OCI-LY1 (cell line): ENCODE measurements around the gene ITGA5.

ENCODE experiments used
- H2AFZ ChIP-seq: fragments of 200-600 bp; sonication (generic), shearing (Covaris generic); 2 replicates; pipeline ENCODE4 v1.6.0; 2014; ENCODE audit warnings: antibody characterized with exemption, mild to moderate bottlenecking, low read length
- H3F3A ChIP-seq: fragments of 200-600 bp; sonication (generic), shearing (Covaris generic); 2 replicates; pipeline ENCODE4 v1.6.0; 2014; ENCODE audit warnings: mild to moderate bottlenecking, antibody characterized with exemption, low read length, moderate library complexity; ENCODE audit not compliant: insufficient read depth
- H3K27ac ChIP-seq: fragments of 200-600 bp; sonication (generic); 2 replicates; pipeline ENCODE4 v1.5.1; 2014; ENCODE audit warnings: low read length, mixed run types, mild to moderate bottlenecking, low read depth; ENCODE audit not compliant: poor library complexity, severe bottlenecking
- H3K27me3 ChIP-seq: fragments of 200-600 bp; sonication (generic); 2 replicates; pipeline ENCODE4 v1.6.0; 2014; ENCODE audit warnings: antibody characterized with exemption, mild to moderate bottlenecking, low read length, moderate library complexity; ENCODE audit not compliant: insufficient read depth
- H3K36me3 ChIP-seq: fragments of 200-600 bp; sonication (generic); 2 replicates; pipeline ENCODE4 v1.6.1; 2014; ENCODE audit warnings: mild to moderate bottlenecking, antibody characterized with exemption, low read length, moderate library complexity, mixed read lengths; ENCODE audit not compliant: insufficient read depth
- H3K4me1 ChIP-seq: fragments of 200-600 bp; sonication (generic); 2 replicates; pipeline ENCODE4 v1.5.1; 2014; ENCODE audit warnings: mild to moderate bottlenecking, low read length, moderate library complexity; ENCODE audit not compliant: insufficient read depth, severe bottlenecking
- H3K4me2 ChIP-seq: fragments of 200-600 bp; sonication (generic), shearing (Covaris generic); 2 replicates; pipeline ENCODE4 v1.6.1; 2014; ENCODE audit warnings: low read length
- H3K4me3 ChIP-seq: fragments of 200-600 bp; sonication (generic); 2 replicates; pipeline ENCODE4 v1.5.1; 2014; ENCODE audit warnings: low read length, low read depth, mild to moderate bottlenecking, mixed read lengths; ENCODE audit not compliant: poor library complexity, severe bottlenecking
- H3K79me2 ChIP-seq: fragments of 200-600 bp; shearing (Covaris generic); 2 replicates; pipeline ENCODE4 v1.6.1; 2016; ENCODE audit warnings: mixed run types, low read length, mixed read lengths; ENCODE audit not compliant: insufficient read depth
- H3K9ac ChIP-seq: fragments of 200-600 bp; sonication (generic), shearing (Covaris generic); 2 replicates; pipeline ENCODE4 v1.6.1; 2014; ENCODE audit warnings: mild to moderate bottlenecking, low read length, mixed read lengths
- H3K9me2 ChIP-seq: fragments of 200-600 bp; sonication (generic), shearing (Covaris generic); 2 replicates; pipeline ENCODE4 v1.6.1; 2014; ENCODE audit warnings: low read depth, mild to moderate bottlenecking, low read length, mixed read lengths
- H3K9me3 ChIP-seq: fragments of 200-600 bp; shearing (Covaris generic); 2 replicates; pipeline ENCODE4 v1.6.1; 2014; ENCODE audit warnings: low read length, mixed read lengths
- H4K20me1 ChIP-seq: fragments of 200-600 bp; sonication (generic), shearing (Covaris generic); 2 replicates; pipeline ENCODE4 v1.6.0; 2016; ENCODE audit warnings: mild to moderate bottlenecking, low read length; ENCODE audit not compliant: insufficient read depth
- CTCF ChIP-seq: fragments of 200-600 bp; sonication (generic), shearing (Covaris generic); IDR thresholded peaks from 2 replicates; pipeline ENCODE4 v1.5.1; 2017; ENCODE audit warnings: mild to moderate bottlenecking, antibody characterized with exemption, low read length, moderate library complexity, mixed read lengths
- EZH2 ChIP-seq: fragments of 200-600 bp; sonication (generic), shearing (Covaris generic); IDR thresholded peaks from 2 replicates; pipeline ENCODE4 v1.8.0; 2017; ENCODE audit warnings: borderline replicate concordance, mixed run types, mild to moderate bottlenecking, antibody characterized with exemption, low read length, moderate library complexity, mixed read lengths

The ITGA5 gene

GRCh38 chr12:54447917-54448316, 28.9 kb upstream of the ITGA5 start:
- Histone ChIP-seq H3K4me1 (no peaks in the 10 kb centered on the region), H3K27me3 (no peaks in the 10 kb centered on the region), H2AFZ (no peak overlapping the region), H3F3A (no peaks in the 10 kb centered on the region), H3K9me3 (no peaks in the 10 kb centered on the region), H3K4me3 (no peak overlapping the region), H3K9ac (no peak overlapping the region), H3K9me2 (no peaks in the 10 kb centered on the region), H3K36me3 (peaks cover 8% of the 10 kb centered on the region), H3K79me2 (no peaks in the 10 kb centered on the region), H3K27ac (no peak overlapping the region), H4K20me1 (no peaks in the 10 kb centered on the region), H3K4me2 (no peak overlapping the region)
- TF ChIP-seq CTCF (no peak), EZH2 (no peak)

- no peaks in the 10 kb centered on the region for H3K27me3 ChIP-seq
Observed at GRCh38 chr12:54444206-54444605, 25.1 kb upstream of the ITGA5 start.

GRCh38 chr12:54443446-54443845, 24.4 kb upstream of the ITGA5 start:
- Histone ChIP-seq H4K20me1 (no peaks in the 10 kb centered on the region), H3K27me3 (no peaks in the 10 kb centered on the region), H3K79me2 (no peaks in the 10 kb centered on the region), H3K27ac (no peak overlapping the region), H3K9ac (no peak overlapping the region), H3F3A (no peaks in the 10 kb centered on the region), H3K4me3 (no peak overlapping the region), H3K4me1 (no peaks in the 10 kb centered on the region), H2AFZ (no peak overlapping the region), H3K9me3 (no peaks in the 10 kb centered on the region), H3K9me2 (no peaks in the 10 kb centered on the region), H3K36me3 (no peaks in the 10 kb centered on the region), H3K4me2 (no peak overlapping the region)
- no peak for TF ChIP-seq CTCF
- no peak for TF ChIP-seq EZH2

More at GRCh38 chr12:54444206-54444605, 25.1 kb upstream of the ITGA5 start:
- H3K9me3 ChIP-seq: no peaks in the 10 kb centered on the region
- H3K9ac ChIP-seq: no peak overlapping the region
- H3K4me2 ChIP-seq: no peak overlapping the region
- no peak overlapping the region for H2AFZ ChIP-seq
- H3K9me2 ChIP-seq: no peaks in the 10 kb centered on the region
- H3K27ac ChIP-seq: no peak overlapping the region
- no peak for TF ChIP-seq EZH2
- no peak for TF ChIP-seq CTCF
- H4K20me1 ChIP-seq: no peaks in the 10 kb centered on the region
- H3K79me2 ChIP-seq: no peaks in the 10 kb centered on the region
- H3K36me3 ChIP-seq: no peaks in the 10 kb centered on the region
- no peaks in the 10 kb centered on the region for H3F3A ChIP-seq
- H3K4me1 ChIP-seq: no peaks in the 10 kb centered on the region
- no peak overlapping the region for H3K4me3 ChIP-seq
